ENCODE measurements around the gene APIP.

Gene APIP

DNA sequence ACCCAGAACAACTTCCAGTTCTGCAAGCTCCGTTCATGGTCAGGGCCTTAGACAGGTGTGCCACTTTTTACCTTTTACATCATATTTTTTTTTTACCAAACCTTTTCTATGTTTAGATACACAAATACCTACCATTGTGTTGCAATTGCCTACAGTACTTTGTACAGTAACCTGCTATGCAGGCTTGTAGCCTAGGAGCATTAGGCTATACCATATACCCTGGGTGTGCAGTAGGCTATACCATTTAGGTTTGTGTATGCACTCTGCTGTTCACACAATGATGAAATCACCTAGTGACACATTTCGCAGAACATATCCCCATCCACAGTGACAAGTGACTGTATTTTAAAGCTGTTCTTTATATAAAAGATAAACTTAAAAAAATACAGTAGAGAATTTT is 29.6 kb downstream of the APIP start:
- CTCF ChIA-PET: interaction anchor here (0.7 to 5.2 kb wide), 5 partner anchors 9 to 374 kb away, joined by 3 to 42 read pairs (median 4); partner anchors contain the start of gene ELF5
- POLR2A ChIA-PET: no interaction called here
- TF ChIP-seq, protein P1, sequence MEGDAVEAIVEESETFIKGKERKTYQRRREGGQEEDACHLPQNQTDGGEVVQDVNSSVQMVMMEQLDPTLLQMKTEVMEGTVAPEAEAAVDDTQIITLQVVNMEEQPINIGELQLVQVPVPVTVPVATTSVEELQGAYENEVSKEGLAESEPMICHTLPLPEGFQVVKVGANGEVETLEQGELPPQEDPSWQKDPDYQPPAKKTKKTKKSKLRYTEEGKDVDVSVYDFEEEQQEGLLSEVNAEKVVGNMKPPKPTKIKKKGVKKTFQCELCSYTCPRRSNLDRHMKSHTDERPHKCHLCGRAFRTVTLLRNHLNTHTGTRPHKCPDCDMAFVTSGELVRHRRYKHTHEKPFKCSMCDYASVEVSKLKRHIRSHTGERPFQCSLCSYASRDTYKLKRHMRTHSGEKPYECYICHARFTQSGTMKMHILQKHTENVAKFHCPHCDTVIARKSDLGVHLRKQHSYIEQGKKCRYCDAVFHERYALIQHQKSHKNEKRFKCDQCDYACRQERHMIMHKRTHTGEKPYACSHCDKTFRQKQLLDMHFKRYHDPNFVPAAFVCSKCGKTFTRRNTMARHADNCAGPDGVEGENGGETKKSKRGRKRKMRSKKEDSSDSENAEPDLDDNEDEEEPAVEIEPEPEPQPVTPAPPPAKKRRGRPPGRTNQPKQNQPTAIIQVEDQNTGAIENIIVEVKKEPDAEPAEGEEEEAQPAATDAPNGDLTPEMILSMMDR (IDR thresholded peaks at IDR 0.05; ENCODE audit: control extremely low read depth, extremely low read depth, low read depth, missing control alignments): no peak
- DNase-seq (ENCODE audit: extremely low spot score): no peak

DNA sequence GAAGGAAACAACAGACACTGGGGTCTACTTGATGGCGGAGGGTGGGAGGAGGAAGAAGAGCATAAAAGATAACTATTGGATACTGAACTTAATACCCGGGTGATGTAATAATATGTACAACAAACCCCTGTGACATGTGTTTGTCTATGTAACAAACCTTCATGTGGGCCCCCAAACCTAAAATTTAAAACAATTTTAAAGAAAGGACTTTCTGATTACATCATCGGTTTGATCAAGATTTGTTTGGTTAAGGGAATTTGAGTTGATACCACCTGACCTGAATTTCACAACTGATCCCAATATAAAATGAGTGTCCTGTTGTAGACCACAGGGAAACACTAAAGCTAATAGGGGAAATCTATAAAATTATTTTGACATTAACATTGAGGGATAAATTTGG is 34.3 kb downstream of the APIP start:
- ChIA-PET CTCF (no interaction called here), POLR2A (no interaction called here)
- DNase-seq (ENCODE audit: extremely low spot score): no peak
- TF ChIP-seq, protein P1 (IDR thresholded peaks at IDR 0.05; ENCODE audit: control extremely low read depth, extremely low read depth, low read depth, missing control alignments): no peak

DNA sequence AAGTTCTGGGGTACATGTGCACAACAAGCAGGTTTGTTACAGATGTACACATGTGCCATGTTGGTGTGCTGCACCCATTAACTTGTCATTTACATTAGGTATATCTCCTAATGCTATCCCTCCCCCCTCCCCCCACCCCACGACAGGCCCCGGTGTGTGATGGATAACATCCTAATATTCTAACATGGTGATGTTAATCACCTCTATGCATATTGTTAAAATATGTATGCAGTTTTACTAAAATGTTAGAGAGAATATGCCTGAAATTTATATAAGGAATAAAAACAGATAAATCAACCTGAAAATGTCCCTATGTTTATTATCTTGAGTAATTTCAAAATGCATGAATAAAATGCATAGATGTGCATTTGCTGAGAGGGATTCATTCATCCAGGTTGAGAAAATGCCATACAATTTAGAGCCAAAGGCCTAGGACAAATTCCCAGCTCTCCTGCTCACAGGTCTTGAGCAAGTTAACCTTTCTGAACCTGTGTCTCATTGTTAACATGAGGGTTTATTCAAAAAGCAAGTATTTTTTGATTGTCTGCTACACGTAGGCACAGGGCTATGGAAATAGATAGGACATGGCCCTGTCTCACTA is 38.7 kb downstream of the APIP start:
- POLR2A ChIA-PET: no interaction called here
- no peak for DNase-seq (ENCODE audit: extremely low spot score)
- CTCF ChIA-PET: interaction anchor here (1.3 kb wide), 1 partner anchor 9 kb away, joined by 4 read pairs; no protein-coding TSS in a partner anchor
- TF ChIP-seq, protein P1 (IDR thresholded peaks at IDR 0.05; ENCODE audit: control extremely low read depth, extremely low read depth, low read depth, missing control alignments): no peak

DNA sequence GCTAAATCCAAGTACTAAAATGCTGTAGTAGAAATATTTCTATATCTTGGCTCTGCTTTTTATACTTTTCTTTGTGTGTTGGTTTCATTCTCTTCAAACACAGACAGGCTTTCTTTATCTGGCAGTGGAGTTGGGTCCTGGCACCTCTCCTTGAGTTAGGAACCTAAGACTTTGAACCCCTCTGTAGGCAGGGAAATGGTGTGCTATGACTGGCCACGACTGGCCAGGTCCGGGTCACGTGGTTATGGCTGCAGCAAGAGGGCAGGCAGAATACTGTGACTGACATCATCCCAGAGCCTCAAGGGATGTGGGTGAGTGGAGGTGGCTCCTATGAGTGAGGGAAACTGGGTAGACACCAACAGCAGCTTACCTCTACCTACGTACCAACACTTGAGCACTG is 42.0 kb downstream of the APIP start:
- DNase-seq (ENCODE audit: extremely low spot score): no peak
- TF ChIP-seq, protein P1 (IDR thresholded peaks at IDR 0.05; ENCODE audit: control extremely low read depth, extremely low read depth, low read depth, missing control alignments): no peak
- ChIA-PET POLR2A (no interaction called here), CTCF (no interaction called here)

DNA sequence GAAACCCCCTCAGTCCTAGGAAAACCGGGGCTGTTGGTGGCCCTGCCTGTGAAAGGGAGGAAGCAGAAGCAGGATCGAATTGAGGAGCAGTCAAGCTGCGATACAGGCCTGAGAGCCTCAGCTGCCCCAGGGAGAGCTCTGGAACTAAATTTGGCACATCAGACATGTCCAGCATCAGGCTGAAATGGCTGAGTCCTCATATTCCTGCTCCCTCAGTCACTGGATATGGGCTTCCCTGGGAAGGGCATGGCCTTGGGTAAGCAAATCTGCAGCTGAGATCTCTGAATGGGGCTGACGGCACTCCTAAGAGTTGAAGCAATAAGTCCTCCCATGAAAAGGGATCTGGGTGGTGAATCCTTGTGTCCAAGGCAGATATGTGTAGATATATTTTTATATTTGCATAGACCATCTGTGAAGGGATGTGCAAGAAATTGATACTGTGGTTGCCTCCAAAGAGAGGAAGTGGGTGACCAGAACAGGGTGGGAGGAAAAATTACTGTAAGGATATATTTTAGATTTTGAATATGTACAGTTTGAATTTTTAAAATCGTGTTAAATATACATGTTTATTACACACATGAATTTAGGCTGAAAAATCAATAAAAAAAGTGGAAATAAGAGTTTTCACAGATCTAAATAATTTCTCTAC is 45.5 kb downstream of the APIP start:
- ChIA-PET CTCF (interaction anchor here (1.1 to 1.4 kb wide), 2 partner anchors 19 to 522 kb away, joined by 3 read pairs; no protein-coding TSS in a partner anchor), POLR2A (no interaction called here)
- TF ChIP-seq, protein P1 (IDR thresholded peaks at IDR 0.05; ENCODE audit: control extremely low read depth, extremely low read depth, low read depth, missing control alignments): no peak
- no peak for DNase-seq (ENCODE audit: extremely low spot score)

DNA sequence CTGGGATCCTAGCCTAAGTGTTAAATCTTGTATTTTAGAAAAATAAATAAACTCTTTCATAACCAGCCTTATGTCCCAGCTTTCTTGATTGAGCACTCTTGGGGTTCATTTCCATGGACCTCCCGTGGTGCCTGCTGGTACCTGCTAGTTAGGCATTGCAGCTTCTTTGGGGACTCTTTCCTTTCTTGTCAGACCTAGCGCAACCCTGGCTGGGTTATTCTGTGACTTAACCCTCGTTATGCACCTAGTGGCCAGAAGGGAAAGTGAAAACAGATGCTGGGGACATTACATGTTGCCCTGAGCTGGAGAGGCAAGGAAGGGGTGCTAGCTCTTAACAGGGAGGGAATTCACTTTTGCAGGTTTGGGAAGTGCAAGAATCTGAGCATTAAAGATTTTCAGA is 46.8 kb downstream of the APIP start:
- POLR2A ChIA-PET: no interaction called here
- CTCF ChIA-PET: interaction anchor here (0.6 to 1.4 kb wide), 3 partner anchors 34 to 523 kb away, joined by 3 read pairs; no protein-coding TSS in a partner anchor
- no peak for DNase-seq (ENCODE audit: extremely low spot score)
- TF ChIP-seq, protein P1 (IDR thresholded peaks at IDR 0.05; ENCODE audit: control extremely low read depth, extremely low read depth, low read depth, missing control alignments): no peak

Measured in GM10248 (cell line).